Nucleus accumbens (tissue), 56 donors: ENCODE results near the gene KRT16.
"Not testable (repeated sequence)": the region's sequence is repeated elsewhere in the genome, so short reads cannot be mapped to it uniquely, and the experiment has no call there.

Source experiments
- DNase-seq, 56 donors: peaks; one replicate each; lab custom pipeline; 2025; lab: John Stamatoyannopoulos, UW

KRT16 gene

DNA sequence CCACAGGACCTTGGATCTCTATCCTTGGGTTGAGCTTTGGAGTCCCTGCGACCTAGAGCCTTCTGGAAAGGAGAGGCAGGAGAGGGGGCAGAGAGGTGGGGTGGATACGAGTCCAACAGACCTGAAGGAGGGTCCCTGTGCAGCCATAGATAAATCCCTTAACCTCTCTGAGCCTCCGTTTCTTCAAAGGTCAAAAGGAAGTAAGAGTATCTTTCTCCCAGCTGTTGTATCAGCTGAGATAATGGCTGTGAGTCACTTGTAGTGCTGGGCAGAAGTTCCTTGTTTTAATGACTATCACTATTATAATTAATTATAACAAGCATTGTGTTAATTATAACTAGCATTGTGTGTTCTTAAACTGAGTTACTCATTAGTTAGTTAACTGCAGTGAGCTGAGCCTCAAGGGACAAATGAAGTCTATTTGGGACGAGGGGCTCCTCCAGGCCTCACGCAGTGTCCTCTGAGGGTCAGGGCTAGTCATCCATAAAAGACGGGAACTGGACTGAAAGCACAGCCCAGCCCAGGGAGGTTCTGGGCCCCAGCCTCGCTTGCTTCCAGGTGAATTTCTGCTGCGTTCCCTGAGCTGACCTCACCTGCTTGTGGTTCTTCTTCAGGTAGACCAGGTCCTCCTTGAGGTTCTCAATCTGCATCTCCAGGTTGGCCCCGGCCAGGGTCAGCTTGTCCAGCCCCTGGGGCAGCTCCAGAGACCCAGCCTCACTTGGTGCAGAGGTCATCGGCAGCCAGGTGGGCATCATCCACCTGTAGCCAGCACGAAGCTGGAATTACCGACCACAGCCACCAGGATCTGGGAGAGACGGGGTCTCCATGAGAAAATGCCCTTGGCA is 17.5 kb upstream of the KRT16 start:
- no peak for DNase-seq

DNA sequence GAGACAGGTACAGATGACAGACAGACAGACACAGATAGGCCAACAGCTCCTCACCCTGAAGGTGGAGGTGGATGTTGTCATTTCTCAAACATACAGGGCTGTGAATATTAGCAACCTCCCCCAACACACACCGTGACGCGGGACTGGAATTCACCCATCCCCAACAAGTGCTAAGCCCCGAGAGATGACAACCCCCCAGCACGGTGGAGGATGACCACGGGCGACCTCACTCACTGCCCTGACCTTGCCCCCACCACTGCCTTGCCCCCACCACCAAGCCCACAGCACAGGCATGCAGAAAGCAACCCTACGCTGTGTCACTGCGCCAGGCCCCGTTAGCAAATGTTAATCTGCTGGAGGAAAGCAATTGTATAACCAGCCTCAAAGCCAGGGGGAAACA is 16.7 kb upstream of the KRT16 start:
- DNase-seq: no peak

DNA sequence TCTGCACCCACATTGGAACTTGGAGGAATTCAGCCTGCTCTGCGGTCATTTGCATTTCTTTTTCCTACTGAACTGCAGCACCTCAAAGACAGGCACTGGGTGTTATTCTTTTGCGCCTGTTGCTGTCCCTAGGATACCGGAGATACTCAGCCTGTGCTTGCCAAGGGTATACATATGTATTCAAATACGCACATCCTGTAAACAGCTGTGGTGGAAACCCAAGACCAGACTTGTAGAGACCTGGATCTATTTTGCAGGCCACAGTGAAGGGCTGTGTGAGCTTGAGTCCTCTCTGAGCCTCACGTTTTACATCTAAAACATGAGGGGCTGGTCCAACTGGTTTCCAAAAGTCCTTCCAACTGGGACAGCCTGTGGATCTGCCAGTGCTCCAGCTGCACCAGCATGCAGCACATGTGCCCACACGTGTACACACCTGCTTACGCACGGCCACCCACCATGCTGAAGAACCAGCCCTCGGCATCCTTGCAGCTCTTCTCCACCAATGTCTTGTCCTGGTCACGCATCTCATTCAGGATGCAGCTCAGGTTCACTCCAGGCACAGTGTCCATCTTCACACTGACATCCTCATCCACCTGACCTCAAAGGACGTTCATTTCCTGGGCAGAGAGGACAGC is 16.2 kb upstream of the KRT16 start:
- DNase-seq: not testable (repeated sequence)

DNA sequence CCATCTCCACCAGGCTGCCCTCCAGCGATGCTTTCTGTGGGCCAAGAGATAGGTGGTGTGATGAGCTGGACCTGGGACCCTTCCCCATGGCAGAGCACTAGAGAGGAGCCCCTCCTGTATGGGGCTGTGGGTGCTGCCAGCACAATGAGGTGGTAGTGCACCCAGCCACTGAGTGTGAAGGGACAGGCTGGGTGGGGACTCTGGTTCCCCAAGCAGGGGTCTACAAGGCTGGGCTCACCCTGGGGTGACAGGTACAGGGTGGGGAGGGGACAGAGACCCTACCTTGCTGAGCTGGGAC is 15.5 kb upstream of the KRT16 start:
- DNase-seq: not testable (repeated sequence)

DNA sequence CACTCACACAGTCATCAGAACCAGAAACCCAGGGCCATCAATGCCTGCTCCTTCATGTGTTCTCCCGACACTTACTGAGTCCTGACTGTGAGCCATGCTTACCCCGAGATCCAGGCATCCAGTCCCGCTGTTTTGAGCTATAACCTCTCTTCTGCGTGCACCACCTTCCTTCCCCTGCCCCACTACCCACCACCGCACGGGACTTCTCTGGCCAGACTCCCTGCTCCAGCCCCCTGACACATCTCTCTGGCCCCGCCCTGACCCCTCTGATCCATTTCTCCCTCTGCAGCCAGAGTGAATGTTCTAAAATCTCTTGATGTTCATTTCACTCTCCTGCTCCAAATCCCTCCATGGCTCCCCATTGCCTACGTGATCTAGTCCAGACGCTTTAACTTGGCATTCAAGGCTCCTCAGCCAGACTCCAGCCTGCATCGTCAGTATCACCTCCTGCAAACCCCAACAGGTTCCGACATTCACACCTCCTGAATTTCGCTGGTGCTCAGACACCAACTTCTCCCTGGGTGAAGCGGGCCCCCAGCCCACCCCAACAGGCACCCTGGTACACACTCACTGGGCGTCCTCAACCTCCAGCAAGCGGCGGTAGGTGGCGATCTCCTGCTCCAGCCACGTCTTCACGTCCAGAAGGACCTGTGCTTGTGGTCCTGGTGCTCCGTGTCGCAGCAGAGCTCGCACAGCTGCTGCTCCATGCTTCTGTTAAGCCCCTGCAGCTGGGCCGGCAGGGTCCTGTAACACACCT is 14.9 kb upstream of the KRT16 start:
- DNase-seq: no peak

DNA sequence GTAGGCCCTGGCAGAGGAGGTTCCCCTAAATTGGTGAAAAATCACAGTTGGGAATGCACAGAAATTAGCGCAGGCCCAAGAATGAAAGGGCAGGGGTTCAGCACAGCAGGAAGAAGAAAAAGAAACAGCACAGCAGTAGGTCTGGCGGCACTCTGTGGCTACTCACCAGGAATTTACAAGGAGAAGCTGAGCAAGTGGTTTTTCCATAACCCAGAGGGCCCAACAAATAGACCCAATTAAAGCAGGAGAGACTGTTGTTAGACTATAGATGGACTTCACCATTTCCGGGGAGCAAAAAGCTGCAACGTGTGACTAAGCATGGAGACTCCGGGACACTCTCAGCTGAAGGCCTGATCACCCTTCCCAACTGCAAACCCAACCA is 14.3 kb upstream of the KRT16 start:
- not testable (repeated sequence) for DNase-seq

DNA sequence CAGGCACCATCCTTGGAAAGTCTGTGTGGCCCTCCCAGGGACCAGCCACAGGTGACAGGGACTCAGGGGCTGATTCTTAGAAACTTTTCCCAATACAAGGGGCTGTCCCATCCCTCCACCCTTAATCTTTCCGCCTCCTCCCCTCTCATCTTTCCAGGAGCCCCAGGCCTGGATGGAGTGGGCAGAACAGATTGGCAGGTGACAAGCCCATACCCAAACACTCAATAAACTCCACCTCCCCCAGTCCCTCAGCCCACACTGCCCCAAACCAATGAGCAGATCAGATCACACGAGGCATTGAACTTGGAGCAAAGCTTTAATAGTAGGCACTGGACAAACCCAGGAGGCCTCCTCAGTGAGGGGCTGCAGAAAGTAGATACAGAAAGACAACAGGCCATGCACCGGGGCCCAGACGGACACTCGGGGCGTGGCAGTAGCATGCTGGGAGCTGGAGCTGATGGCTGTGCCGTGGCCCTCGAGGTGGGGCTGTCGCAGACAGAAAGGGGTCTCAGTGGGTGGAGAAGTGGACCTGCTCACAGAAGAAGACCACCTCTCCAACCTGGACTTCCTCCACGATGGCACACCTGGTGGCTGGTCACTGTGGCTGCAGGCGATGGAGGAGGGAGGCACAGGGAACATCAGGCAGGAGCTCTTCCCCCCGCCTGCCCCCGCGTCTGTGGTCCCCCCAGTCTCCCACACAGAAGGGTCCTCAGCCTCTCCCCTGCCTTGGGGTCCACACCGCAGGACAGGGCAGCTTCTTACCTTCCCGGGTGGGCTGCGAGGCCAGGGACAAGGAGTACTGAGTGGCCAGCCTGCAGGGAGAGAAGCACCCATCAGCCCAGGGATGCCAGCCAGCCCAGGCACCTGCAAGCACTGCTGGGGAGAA is 13.7 kb upstream of the KRT16 start:
- DNase-seq: not testable (repeated sequence)

DNA sequence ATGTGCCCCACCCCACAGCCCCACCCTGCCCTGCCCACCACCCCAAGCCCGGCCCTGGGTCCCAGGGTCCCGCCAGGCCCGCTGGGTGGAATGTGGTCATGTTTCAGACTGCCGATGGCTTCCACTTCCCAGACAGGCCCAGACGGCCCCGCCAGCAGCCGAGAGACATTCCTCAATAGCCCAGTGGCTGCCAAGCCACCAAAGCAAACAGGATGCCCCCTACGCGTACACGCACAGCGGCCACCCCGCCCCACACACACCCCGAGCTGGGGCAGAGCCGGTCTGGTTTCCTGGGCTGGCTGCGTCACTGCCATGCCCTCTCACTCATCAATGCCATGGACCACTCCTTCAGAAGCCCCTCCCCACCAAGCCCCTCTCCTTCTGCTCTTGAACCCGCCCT is 13.0 kb upstream of the KRT16 start:
- DNase-seq: no peak

DNA sequence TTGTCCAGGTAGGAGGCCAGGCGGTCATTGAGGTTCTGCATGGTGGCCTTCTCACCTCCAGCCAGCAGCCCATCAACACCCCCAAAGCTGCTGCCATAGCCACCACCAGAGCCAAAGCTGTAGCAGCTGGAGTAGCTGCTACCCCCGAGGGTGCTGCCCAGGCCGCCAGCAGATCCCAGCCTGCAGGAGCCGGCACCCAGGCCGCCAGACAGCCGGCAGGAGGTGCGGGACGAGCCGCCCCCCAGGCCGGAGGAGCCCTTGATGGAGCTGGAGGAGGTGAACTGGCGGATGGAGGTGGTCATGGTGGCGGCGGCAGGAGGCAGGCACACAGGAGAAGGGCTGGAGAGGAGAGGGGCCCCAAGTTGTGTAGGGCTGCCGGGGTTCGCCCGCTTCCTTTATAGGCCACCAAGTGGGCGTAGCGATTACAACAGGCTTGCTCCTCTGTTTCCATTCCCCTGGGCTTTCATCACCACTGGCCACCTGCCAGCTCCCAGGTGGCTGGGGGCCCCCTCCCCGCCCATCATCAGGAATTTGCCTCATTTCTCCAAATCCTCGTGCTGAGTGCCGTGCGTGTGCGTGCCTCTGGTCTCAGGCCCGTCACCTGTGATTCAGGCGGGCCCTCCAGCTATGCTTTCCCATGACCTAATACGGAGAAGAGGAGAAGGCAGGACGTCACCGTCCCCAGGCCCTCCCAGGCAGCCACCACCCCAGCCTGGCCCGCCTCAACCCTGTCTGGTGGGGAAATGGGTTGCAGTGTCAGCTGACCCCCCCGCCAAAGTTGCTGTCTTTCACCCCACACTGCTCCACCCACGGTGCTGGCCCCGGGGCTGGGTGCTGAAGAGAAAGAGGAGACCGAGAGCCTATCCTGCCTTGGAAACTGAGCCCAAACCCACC is 11.9 kb upstream of the KRT16 start, which contains the start of gene KRT17:
KRT17 (minus strand) TSS at position 368 of the 894 bp plus-strand sequence; CDS start at position 302, 66 bp downstream.
- DNase-seq: no peak

DNA sequence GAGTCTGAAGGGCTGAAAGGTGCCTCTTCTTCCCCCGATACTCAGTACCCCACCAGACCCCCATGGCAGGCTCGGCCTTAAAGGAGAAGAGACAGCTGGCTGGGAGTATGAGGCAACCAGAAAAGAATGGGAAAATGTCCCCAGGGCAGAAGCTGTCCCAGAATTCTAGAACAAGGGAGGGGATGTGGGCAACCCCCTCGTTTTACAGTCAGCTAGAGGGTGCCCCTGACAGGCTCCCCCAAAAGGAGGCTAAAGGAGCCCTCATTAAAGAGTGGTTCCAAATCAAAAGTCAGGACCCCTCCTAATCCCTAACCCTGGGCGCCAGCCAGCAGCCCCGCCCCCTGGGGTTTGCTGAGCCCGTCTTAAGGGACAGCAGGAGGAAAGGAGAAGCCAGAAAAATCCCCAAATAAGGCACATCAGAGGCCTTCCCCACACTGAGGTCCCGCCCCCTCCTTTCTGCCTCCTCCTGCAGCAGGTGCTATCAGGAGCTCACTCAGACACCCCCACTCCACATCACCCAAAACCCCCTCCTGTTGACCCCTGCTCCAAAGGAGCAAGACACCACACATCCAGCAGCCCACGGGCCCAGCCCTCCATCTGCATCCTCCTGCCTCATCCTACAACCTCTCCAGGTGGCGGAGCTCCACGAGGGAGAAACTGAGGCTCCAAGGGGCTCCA is 10.8 kb upstream of the KRT16 start:
- DNase-seq: not testable (repeated sequence)

DNA sequence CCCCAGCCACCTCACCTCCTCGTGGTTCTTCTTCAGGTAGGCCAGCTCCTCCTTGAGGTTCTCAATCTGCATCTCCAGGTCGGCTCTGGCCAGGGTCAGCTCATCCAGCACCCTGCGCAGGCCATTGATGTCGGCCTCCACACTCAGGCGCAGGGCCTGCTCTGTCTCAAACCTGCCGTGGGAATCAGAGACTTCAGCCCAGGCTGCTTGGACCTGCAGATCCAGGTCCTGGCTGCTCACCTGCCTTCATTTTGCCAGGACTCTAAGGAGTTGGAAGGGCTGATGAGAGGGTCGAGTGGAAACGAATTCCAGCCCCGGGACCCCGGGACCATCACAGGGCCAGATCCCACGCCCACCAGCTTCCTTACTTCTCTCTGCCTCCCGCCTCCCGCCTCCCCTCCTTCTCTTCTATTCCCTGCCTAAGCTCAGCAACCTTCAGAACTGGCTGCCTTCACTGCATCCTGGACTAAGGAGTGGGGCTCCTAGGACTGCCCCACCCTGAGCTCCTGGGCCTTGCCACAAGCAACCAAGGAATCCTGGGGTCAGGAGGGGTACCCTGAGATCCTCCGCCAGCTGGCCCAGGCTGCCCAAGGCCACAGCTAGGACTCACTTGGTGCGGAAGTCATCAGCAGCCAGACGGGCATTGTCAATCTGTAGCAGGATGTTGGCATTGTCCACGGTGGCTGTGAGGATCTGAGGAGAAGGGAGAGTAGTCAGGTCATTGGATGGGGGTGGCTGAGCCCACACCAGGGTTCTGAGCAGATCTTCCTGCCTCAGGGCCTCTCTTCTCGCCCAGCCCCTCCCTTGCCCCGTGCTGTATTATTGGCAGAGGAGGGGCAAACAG is 10.0 kb upstream of the KRT16 start:
- not testable (repeated sequence) for DNase-seq

DNA sequence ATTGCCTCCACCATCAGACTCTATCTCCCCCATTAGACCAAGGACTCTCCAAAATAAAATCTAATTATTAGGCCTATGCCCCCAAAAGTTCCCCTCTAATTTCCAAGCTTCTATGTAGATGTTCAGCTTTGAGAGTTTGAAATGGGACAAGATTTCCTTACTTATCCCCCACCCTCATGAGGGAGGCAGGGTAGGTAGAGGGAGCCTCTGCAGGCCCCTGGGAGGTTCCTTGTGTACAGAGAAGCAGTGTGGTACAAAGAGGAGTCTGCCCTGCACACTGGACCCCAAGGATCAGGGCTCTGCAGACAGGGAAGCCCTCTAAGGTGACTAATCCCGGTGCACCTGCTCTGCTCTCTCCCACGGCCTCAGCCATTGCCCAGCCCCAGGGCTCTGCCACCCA is 9.3 kb upstream of the KRT16 start:
- DNase-seq: no peak

DNA sequence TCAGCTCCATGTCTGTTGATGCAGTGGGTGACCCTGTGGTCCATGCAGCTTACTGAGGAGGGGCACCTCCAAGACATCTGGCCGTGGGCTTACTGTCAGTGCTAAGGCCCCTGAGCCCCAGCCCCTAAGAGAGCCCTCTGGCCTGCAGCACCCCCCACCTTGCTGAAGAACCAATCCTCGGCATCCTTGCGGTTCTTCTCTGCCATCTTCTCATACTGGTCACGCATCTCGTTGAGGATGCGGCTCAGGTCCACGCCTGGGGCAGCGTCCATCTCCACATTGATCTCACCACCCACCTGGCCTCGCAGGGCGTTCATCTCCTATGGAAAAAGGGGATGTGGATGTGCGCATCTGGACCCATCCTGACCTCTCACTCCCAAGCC is 8.9 kb upstream of the KRT16 start:
- not testable (repeated sequence) for DNase-seq

DNA sequence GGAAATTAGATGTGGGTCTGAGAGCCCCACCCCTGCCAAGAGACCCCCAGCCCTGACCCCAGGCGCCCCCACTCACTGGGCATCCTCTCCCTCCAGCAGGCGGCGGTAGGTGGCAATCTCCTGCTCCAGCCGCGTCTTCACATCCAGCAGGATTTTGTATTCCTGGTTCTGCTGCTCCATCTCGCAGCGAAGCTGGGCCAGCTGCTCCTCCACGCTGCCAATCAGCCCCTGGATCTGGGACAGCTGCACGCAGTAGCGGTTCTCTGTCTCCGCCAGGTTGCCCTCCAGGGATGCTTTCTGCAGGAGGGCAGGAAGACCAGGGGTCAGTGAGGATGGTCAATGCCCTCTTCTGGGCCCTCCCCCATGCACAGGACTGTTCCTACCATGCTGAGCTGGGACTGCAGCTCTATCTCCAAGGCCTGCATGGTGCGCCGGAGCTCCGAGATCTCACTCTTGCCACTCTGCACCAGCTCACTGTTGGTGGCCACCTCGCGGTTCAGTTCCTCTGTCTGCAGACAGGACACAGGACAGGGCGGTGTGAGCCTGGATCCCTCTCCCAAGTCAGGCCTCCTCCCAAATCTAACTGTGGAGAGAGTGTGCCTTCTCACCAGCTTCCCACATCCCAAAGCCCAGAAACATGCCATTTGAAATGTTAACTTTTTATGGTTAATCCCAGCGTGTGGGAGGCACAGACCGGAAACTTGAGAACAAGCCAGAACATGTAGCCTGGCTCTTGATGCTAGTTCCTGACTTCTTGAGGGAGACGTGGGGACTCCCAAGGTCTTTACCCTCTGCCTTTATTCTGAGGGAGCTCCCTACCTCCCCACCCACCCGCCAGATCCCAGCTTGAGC is 8.2 kb upstream of the KRT16 start:
- DNase-seq: no peak

DNA sequence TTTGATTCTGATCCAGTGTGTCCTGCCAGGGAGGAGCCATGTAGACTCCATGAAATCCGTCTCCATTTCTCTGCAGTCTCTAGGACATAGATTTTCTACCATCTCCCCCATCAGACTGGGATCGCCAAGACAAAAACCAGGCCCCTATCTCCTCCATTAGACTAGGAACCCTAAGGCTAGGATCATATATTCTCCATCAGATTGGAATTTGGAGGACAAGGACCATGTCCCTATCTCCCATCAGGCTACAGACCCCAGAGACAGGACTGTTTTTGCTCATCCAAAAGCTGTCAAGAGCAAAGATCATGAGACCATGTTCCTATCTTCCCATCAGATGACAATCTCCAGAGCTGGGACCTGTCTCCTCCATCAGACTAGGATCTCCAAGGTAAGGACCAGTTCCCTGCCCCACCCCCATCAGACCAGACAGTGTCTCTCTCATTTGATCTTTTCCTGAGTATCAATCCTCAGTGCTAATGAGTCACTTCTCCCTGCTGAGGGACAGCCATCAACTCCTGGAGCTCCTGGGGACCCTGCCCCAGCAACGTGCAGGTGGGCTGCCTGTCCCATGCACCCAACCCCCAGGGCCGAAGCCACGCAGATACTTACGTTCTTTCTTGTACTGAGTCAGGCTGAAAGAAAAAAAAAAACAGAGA is 7.5 kb upstream of the KRT16 start:
- DNase-seq: not testable (repeated sequence)
